Activated CD4-positive, alpha-beta T cell treated with anti-CD3 and anti-CD28 coated beads, Interleukin-2, amount 10 ng/mL, durations not matched to agents 7 days and 5 days (primary cell): ENCODE results near the gene MRPL28. TPM values are rescaled to one million over a fixed set of nuclear protein-coding genes. Genes with fewer than 3 reads are reported as not detected.

Experiments used
- CTCF ChIA-PET: fragments of 350-600 bp; sonication (Branson Sonifier 250); formaldehyde crosslinking; loops from one replicate; lab custom pipeline; 2021; ENCODE audit warnings: antibody characterized with exemption; lab: Charles Lee
- POLR2A ChIA-PET: fragments of 350-600 bp; sonication (Branson Sonifier 250); formaldehyde crosslinking; loops from one replicate; lab custom pipeline; 2021; ENCODE audit warnings: antibody characterized with exemption; lab: Charles Lee
- DNase-seq: peaks from one replicate; pipeline ENCODE4 v3.0.0-alpha.2; 2020
- H3K27ac Mint-ChIP-seq: one replicate; pipeline ENCODE4 v1.8.0; 2021; ENCODE audit warnings: mild to moderate bottlenecking, moderate library complexity, mixed read lengths
- H3K27me3 Mint-ChIP-seq: one replicate; pipeline ENCODE4 v1.8.0; 2021; ENCODE audit warnings: mixed read lengths
- H3K36me3 Mint-ChIP-seq: one replicate; pipeline ENCODE4 v1.8.0; 2021; ENCODE audit warnings: low read depth, mixed read lengths
- H3K4me1 Mint-ChIP-seq: one replicate; pipeline ENCODE4 v1.8.0; 2021; ENCODE audit warnings: mixed read lengths
- H3K4me3 Mint-ChIP-seq: one replicate; pipeline ENCODE4 v1.8.0; 2021; ENCODE audit warnings: mild to moderate bottlenecking, moderate library complexity, mixed read lengths
- H3K9me3 Mint-ChIP-seq: one replicate; pipeline ENCODE4 v1.8.0; 2021; ENCODE audit warnings: mixed read lengths
- total RNA-seq, 2 experiments: library from RNA; stranded (reverse); gene quantifications; one replicate each; pipeline ENCODE4 v1.2.3, GENCODE V29; 2021

The MRPL28 gene
- total RNA-seq, 2 experiments from 2014 or later: 78.4 to 80.0 TPM

DNA sequence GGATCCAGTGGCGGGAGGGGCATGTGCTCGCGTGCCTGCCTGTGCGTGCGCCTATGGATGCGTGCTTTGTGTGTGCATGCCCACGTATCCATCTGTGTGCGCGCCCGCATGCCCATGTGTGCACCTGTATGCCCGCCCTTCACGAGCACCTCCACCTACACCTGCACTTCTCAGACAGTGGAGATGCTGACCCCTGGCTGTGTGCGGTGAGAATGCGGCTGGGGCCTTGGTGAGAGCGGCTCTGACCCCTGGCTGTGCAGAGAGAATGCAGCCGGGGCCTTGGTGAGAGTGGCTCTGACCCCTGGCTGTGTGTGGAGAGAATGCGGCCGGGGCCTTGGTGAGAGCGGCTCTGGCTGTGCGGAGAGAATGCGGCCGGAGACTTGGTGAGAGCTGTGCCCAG is 51.7 kb downstream of the MRPL28 start:
- Mint-ChIP-seq H3K4me3 (no peak overlapping the region), H3K4me1 (peaks cover 18% of the 10 kb centered on the region), H3K9me3 (no peaks in the 10 kb centered on the region), H3K36me3 (peaks cover 2% of the 10 kb centered on the region), H3K27ac (no peak overlapping the region), H3K27me3 (no peaks in the 10 kb centered on the region)
- CTCF ChIA-PET: no interaction called here
- DNase-seq: no peak
- POLR2A ChIA-PET: interaction anchor here (0.7 kb wide), 1 partner anchor 120 kb away, joined by 4 read pairs; no protein-coding TSS in a partner anchor

DNA sequence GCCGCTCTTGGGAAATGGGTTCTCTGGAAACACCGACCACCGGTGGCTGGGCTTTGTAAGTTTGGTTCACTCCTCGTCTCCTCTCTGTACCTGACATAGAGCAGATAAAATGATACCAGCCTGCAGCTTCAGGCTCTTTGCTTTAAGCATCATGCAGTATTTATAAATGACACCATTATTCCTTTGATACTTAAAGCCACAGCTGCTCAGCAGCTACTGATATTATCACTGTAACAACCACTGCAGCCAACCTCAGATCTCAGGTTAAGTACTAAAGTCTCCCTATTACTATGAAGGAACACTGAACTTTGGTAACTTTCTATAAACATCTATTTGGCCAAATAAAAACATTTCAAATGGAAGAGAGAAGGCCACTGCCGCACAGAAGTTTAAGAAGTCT is 52.8 kb downstream of the MRPL28 start:
- ChIA-PET CTCF (no interaction called here), POLR2A (no interaction called here)
- Mint-ChIP-seq H3K4me1 (peaks cover 12% of the 10 kb centered on the region), H3K4me3 (no peak overlapping the region), H3K27me3 (no peaks in the 10 kb centered on the region), H3K36me3 (peaks cover 2% of the 10 kb centered on the region), H3K9me3 (no peaks in the 10 kb centered on the region), H3K27ac (no peak overlapping the region)
- no peak for DNase-seq

Other genes with a start within 250 kb of the MRPL28 start
- gene NPRL3, start 231.9 kb downstream of the MRPL28 start, total RNA-seq: 10 to 100 TPM; 37.7 to 38.9 TPM
- gene HBZ, start 217.9 kb downstream of the MRPL28 start, total RNA-seq: not detected
- gene HBM, start 204.6 kb downstream of the MRPL28 start, total RNA-seq: not detected
- gene HBA2, start 197.7 kb downstream of the MRPL28 start, total RNA-seq: under 1 TPM in 1 of 2 experiments, not detected in 1; 0.40 TPM
- not detected for gene HBA1, start 193.9 kb downstream of the MRPL28 start, total RNA-seq
- not detected for gene HBQ1, start 190.1 kb downstream of the MRPL28 start, total RNA-seq
- gene LUC7L, start 141.1 kb downstream of the MRPL28 start, total RNA-seq: 10 to 100 TPM; 52.6 to 53.7 TPM
- gene FAM234A, start 135.7 kb downstream of the MRPL28 start, total RNA-seq: 10 to 100 TPM; 16.0 to 19.6 TPM
- not detected for gene RGS11, start 94.6 kb downstream of the MRPL28 start, total RNA-seq
- not detected for gene ARHGDIG, start 89.9 kb downstream of the MRPL28 start, total RNA-seq
- not detected for gene PDIA2, start 87.4 kb downstream of the MRPL28 start, total RNA-seq
- 10 to 100 TPM; 25.5 to 30.6 TPM for gene AXIN1, start 17.8 kb downstream of the MRPL28 start, total RNA-seq
- 10 to 100 TPM; 85.2 to 99.2 TPM for gene PGAP6, start 11.4 kb upstream of the MRPL28 start, total RNA-seq
- gene NME4, start 26.7 kb upstream of the MRPL28 start, total RNA-seq: 10 to 100 TPM; 27.0 to 30.9 TPM
- gene DECR2, start 31.3 kb upstream of the MRPL28 start, total RNA-seq: 1 to 10 TPM; 5.3 to 6.9 TPM
- 10 to 100 TPM; 22.7 to 26.0 TPM for gene RAB11FIP3, start 55.1 kb upstream of the MRPL28 start, total RNA-seq
- 10 to 100 TPM; 59.1 to 72.1 TPM for gene CAPN15, start 157.2 kb upstream of the MRPL28 start, total RNA-seq
- gene PRR35, start 189.9 kb upstream of the MRPL28 start, total RNA-seq: not detected
- gene NHLRC4, start 196.5 kb upstream of the MRPL28 start, total RNA-seq: 1 to 10 TPM; 1.9 to 2.7 TPM
- 10 to 100 TPM; 44.5 to 46.1 TPM for gene PIGQ, start 199.4 kb upstream of the MRPL28 start, total RNA-seq
- gene RAB40C, start 219.5 kb upstream of the MRPL28 start, total RNA-seq: 10 to 100 TPM; 13.3 to 17.6 TPM